CD4-positive, alpha-beta memory T cell (primary cell): ENCODE results near the gene NOC3L. TPM values are rescaled to one million over a fixed set of nuclear protein-coding genes. Genes with fewer than 3 reads are reported as not detected.

Experiments
- CTCF ChIA-PET: fragments of 350-600 bp; sonication (Branson Sonifier 250); formaldehyde crosslinking; loops from one replicate; lab custom pipeline; 2021; ENCODE audit warnings: inconsistent platforms; ENCODE audit not compliant: partially characterized antibody; lab: Charles Lee
- POLR2A ChIA-PET: fragments of 350-600 bp; sonication (Branson Sonifier 250); formaldehyde crosslinking; loops from one replicate; lab custom pipeline; 2021; ENCODE audit not compliant: partially characterized antibody; lab: Charles Lee
- DNase-seq, 5 donors: peaks; one replicate each; pipeline versions ENCODE4 v3.0.0 to v3.0.0-alpha.2; 2020 to 2022; ENCODE audit warnings: mixed read lengths in 1 of 5
- H3K27ac ChIP-seq: one replicate; pipeline ENCODE4 v1.7.0; 2013; ENCODE audit warnings: low read depth, low read length
- H3K27me3 ChIP-seq: 2 replicates; pipeline ENCODE4 v1.7.0; 2013; ENCODE audit warnings: mild to moderate bottlenecking, low read length, moderate library complexity; ENCODE audit not compliant: insufficient read depth
- H3K36me3 ChIP-seq: 2 replicates; pipeline ENCODE4 v1.7.0; 2013; ENCODE audit warnings: mild to moderate bottlenecking, low read length, moderate library complexity; ENCODE audit not compliant: insufficient read depth
- H3K4me1 ChIP-seq: 2 replicates; pipeline ENCODE4 v1.7.0; 2013; ENCODE audit warnings: mild to moderate bottlenecking, low read length, moderate library complexity; ENCODE audit not compliant: insufficient read depth
- H3K4me3 ChIP-seq, 2 donors: one replicate each; pipeline ENCODE4 v1.7.0; 2013; ENCODE audit warnings: low read length in 2 of 2, mild to moderate bottlenecking in 1 of 2
- H3K9me3 ChIP-seq, 2 donors: one replicate each; pipeline ENCODE4 v1.7.0; 2013; ENCODE audit warnings: low read length in 2 of 2, control low read depth in 1 of 2; ENCODE audit not compliant: control insufficient read depth in 1 of 2
- H3K27ac Mint-ChIP-seq, 7 donors: one replicate each; pipeline ENCODE4 v1.8.0; 2020 to 2021; ENCODE audit warnings: mixed read lengths in 7 of 7, mild to moderate bottlenecking in 6 of 7, inconsistent platforms in 3 of 7, moderate library complexity in 3 of 7
- H3K27me3 Mint-ChIP-seq, 2 donors: one replicate each; pipeline ENCODE4 v1.8.0; 2020 to 2021; ENCODE audit warnings: mixed read lengths in 2 of 2
- H3K36me3 Mint-ChIP-seq, 2 donors: one replicate each; pipeline ENCODE4 v1.8.0; 2020 to 2021; ENCODE audit warnings: mixed read lengths in 2 of 2, inconsistent platforms in 1 of 2, mild to moderate bottlenecking in 1 of 2
- H3K4me1 Mint-ChIP-seq, 4 donors: one replicate each; pipeline ENCODE4 v1.8.0; 2020 to 2021; ENCODE audit warnings: mixed read lengths in 4 of 4, mild to moderate bottlenecking in 1 of 4
- H3K4me3 Mint-ChIP-seq, 8 donors: one replicate each; pipeline ENCODE4 v1.8.0; 2020 to 2021; ENCODE audit warnings: mixed read lengths in 8 of 8, mild to moderate bottlenecking in 7 of 8, moderate library complexity in 6 of 8, inconsistent platforms in 3 of 8
- H3K9me3 Mint-ChIP-seq, 8 donors: one replicate each; pipeline ENCODE4 v1.8.0; 2020 to 2021; ENCODE audit warnings: mixed read lengths in 8 of 8, mild to moderate bottlenecking in 5 of 8, inconsistent platforms in 3 of 8, moderate library complexity in 1 of 8
- intact Hi-C: fragments of 100-400 bp; cut with micrococcal nuclease; formaldehyde crosslinking; loops from one replicate; pipeline ENCODE4 v1.15.1; 2023
- polyA plus RNA-seq, 2 donors: library from polyadenylated mRNA; unstranded; fragments of 300-500 nt; fragmentation: Illumina TruSeq; gene quantifications; one replicate each; pipeline ENCODE4 v1.2.3, GENCODE V29; 2021
- total RNA-seq, 2 experiments: library from RNA; stranded (reverse); gene quantifications; one replicate each; pipeline ENCODE4 v1.2.3, GENCODE V29; 2021

Gene NOC3L
- total and polyA plus RNA-seq, 4 experiments from 2014 or later: 6.2 to 22.5 (median 18.8) TPM

DNA sequence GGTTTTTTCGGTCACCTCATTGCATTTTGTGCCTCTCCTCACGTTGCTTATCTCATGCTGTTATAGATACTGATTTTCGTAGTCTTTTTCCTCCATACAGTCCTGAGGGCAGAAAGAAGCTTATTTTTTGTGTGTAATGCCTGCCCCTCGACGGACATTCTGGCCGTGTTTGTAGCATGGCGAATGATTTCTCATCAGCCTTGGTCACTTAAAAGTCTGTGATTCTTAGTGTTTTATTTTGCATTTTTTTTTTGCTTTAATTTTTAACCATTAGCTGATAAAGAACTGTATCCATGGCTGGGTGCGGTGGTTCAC is 469 bp upstream of the NOC3L start:
- H3K4me1 ChIP-seq: peaks cover 26% of the 10 kb centered on the region
- peak overlapping the region; percentile 94 to 97 (median 96) for H3K4me3 Mint-ChIP-seq
- no peaks in the 10 kb centered on the region for H3K9me3 ChIP-seq
- H3K9me3 Mint-ChIP-seq: no peaks in the 10 kb centered on the region
- H3K27me3 ChIP-seq: no peaks in the 10 kb centered on the region
- H3K27me3 Mint-ChIP-seq: peaks cover 5 to 9% of the 10 kb centered on the region in 2 donors
- peak overlapping the region in 1 of 2 donors; percentile 64 for H3K4me3 ChIP-seq
- CTCF ChIA-PET: interaction anchor here (0.7 to 2.7 kb wide), 5 partner anchors 9 to 182 kb away, joined by 3 to 13 read pairs (median 4); no protein-coding TSS in a partner anchor
- H3K27ac ChIP-seq: peak overlapping the region; percentile 86
- H3K36me3 Mint-ChIP-seq: peaks cover 22 to 26% of the 10 kb centered on the region in 2 donors
- no peaks in the 10 kb centered on the region for H3K36me3 ChIP-seq
- intact Hi-C loops: loop anchor here (2.0 to 10.0 kb wide), 4 partner anchors 42 to 1518 kb away; partner anchors contain the start of genes EXOC6 and FRA10AC1
- POLR2A ChIA-PET: interaction anchor here (1.2 kb wide), 1 partner anchor 457 kb away, joined by 3 read pairs; no protein-coding TSS in a partner anchor
- H3K27ac Mint-ChIP-seq: peak overlapping the region; percentile 93 to 99 (median 97)
- DNase-seq: no peak
- peaks cover 23 to 43% (median 33%) of the 10 kb centered on the region in 4 donors for H3K4me1 Mint-ChIP-seq

GRCh38 chr10:94361171-94361794 is 1.5 kb downstream of the NOC3L start:
- H3K27ac ChIP-seq: no peak overlapping the region
- H3K27me3 ChIP-seq: no peaks in the 10 kb centered on the region
- intact Hi-C loops: loop anchor here (5.0 to 10.0 kb wide), 2 partner anchors 659 to 1516 kb away; partner anchors contain the start of genes EXOC6 and FRA10AC1
- peak overlapping the region in 1 of 2 donors; percentile 64 for H3K4me3 ChIP-seq
- no peaks in the 10 kb centered on the region for H3K9me3 Mint-ChIP-seq
- peak; percentile 22 to 49 (median 39) for DNase-seq
- H3K27me3 Mint-ChIP-seq: peaks cover 5 to 7% of the 10 kb centered on the region in 2 donors
- H3K4me3 Mint-ChIP-seq: peak overlapping the region; percentile 94 to 97 (median 96)
- ChIA-PET CTCF (interaction anchor here (0.6 to 1.8 kb wide), 2 partner anchors 18 to 39 kb away, joined by 4 read pairs; no protein-coding TSS in a partner anchor), POLR2A (no interaction called here)
- H3K9me3 ChIP-seq: no peaks in the 10 kb centered on the region
- peaks cover 38 to 44% of the 10 kb centered on the region in 2 donors for H3K36me3 Mint-ChIP-seq
- H3K36me3 ChIP-seq: peaks cover 16% of the 10 kb centered on the region
- peaks cover 25 to 43% (median 34%) of the 10 kb centered on the region in 4 donors for H3K4me1 Mint-ChIP-seq
- peaks cover 26% of the 10 kb centered on the region for H3K4me1 ChIP-seq
- peak overlapping the region; percentile 67 to 99 (median 97) for H3K27ac Mint-ChIP-seq

DNA sequence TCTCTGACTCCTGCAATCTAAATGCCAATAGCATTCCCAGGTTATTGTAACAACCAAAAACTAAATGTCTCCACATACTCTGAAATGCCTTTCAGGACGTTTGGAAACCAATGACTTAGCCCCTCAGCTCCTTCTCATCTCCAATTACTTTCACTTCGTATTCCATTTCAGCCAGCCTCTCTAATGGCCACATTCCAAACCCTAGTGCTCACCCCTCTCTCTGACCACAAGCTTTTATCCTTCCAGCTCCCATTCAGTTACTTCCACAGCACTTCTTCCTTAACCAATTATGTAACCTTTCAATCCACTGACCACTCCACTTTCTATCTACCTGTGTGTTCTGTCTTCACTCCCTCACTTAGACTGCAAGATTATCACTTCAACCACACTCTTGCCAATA is 4.3 kb downstream of the NOC3L start:
- Mint-ChIP-seq H3K4me1 (peaks cover 25 to 43% (median 32%) of the 10 kb centered on the region in 4 donors), H3K27me3 (no peaks in the 10 kb centered on the region), H3K36me3 (peaks cover 50 to 59% of the 10 kb centered on the region in 2 donors), H3K4me3 (peak overlapping the region in 1 of 8 donors; percentile 1), H3K9me3 (no peaks in the 10 kb centered on the region), H3K27ac (peak overlapping the region in 4 of 7 donors; percentile 11 to 70 (median 46))
- ChIA-PET POLR2A (no interaction called here), CTCF (no interaction called here)
- Histone ChIP-seq H3K4me1 (peaks cover 26% of the 10 kb centered on the region), H3K4me3 (no peak overlapping the region), H3K9me3 (no peaks in the 10 kb centered on the region), H3K27me3 (no peaks in the 10 kb centered on the region), H3K36me3 (peaks cover 31% of the 10 kb centered on the region), H3K27ac (no peak overlapping the region)
- no peak for DNase-seq
- intact Hi-C loops: no loop called here

DNA sequence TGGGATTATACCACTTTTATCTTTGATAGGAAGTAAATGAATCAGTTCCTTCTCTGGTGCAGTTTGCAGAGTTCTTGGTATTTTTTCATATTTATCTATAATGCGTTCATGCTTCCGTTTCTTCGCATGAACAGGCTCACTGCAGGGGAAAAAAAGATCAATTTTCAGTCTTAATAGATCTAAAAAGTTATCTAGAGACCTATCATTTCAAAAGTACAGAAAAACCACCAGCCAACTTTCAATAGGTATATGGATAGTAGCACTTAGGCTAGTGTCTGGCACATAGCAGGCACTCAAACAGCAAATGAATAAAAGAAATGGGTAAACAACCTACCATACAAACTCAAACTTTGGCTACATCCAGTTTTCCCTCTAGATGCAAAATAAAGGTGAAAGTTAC is 5.5 kb downstream of the NOC3L start:
- Histone ChIP-seq H3K9me3 (no peaks in the 10 kb centered on the region), H3K27me3 (no peaks in the 10 kb centered on the region), H3K27ac (no peak overlapping the region), H3K4me1 (peaks cover 20% of the 10 kb centered on the region), H3K4me3 (no peak overlapping the region), H3K36me3 (peaks cover 43% of the 10 kb centered on the region)
- DNase-seq: no peak
- no peaks in the 10 kb centered on the region for H3K27me3 Mint-ChIP-seq
- H3K4me1 Mint-ChIP-seq: peaks cover 20 to 32% (median 25%) of the 10 kb centered on the region in 4 donors
- peaks cover 59 to 64% of the 10 kb centered on the region in 2 donors for H3K36me3 Mint-ChIP-seq
- POLR2A ChIA-PET: no interaction called here
- intact Hi-C loops: no loop called here
- H3K4me3 Mint-ChIP-seq: no peak overlapping the region
- H3K27ac Mint-ChIP-seq: no peak overlapping the region
- CTCF ChIA-PET: interaction anchor here (1.0 kb wide), 1 partner anchor 36 kb away, joined by 3 read pairs; no protein-coding TSS in a partner anchor
- no peaks in the 10 kb centered on the region for H3K9me3 Mint-ChIP-seq

DNA sequence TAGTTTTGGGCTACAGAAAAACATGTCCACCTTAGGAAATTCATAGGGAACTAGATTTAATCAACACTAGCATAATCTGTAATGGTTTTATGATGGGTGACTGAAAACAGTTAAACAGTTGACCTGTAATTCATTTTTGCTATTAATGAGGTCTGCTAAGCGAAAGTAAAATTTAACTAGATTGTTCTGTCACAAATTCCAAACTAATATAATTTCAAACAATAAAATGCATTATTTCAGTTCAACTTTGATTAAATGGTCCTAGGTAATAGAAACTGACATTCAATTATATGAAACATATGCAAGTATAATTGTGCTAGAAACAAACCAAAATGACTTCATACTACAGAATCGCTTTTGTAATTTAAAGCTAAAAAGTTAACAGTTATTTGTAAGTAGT is 6.9 kb downstream of the NOC3L start:
- H3K4me1 Mint-ChIP-seq: peaks cover 13 to 18% (median 13%) of the 10 kb centered on the region in 4 donors
- ChIA-PET POLR2A (no interaction called here), CTCF (interaction anchor here (1.0 kb wide), 1 partner anchor 12 kb away, joined by 3 read pairs; no protein-coding TSS in a partner anchor)
- H3K4me1 ChIP-seq: peaks cover 6% of the 10 kb centered on the region
- DNase-seq: no peak
- no peak overlapping the region for H3K27ac ChIP-seq
- H3K36me3 Mint-ChIP-seq: peaks cover 66 to 72% of the 10 kb centered on the region in 2 donors
- peaks cover 55% of the 10 kb centered on the region for H3K36me3 ChIP-seq
- no peak overlapping the region for H3K27ac Mint-ChIP-seq
- H3K9me3 Mint-ChIP-seq: no peaks in the 10 kb centered on the region
- intact Hi-C loops: no loop called here
- H3K27me3 ChIP-seq: no peaks in the 10 kb centered on the region
- H3K4me3 Mint-ChIP-seq: no peak overlapping the region
- no peaks in the 10 kb centered on the region for H3K27me3 Mint-ChIP-seq
- H3K9me3 ChIP-seq: no peaks in the 10 kb centered on the region
- no peak overlapping the region for H3K4me3 ChIP-seq

DNA sequence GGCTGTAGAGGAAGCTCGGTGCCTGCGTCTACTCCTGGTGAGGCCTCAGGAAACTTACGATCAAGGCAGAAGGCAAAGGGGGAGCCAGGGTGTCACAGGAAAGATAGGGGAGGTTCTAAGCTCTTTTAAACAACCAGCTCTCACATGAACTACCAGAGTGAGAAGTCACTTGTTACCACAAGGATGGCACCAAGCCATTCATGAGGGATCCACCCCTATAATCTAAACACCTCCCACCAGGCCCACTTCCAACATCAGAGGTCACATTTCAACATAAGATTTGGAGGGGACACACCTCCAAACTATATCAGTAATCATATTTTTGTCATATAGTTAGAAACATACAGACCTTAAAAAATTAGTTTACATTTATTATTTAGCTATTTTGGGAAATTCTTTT is 9.4 kb downstream of the NOC3L start:
- no peak overlapping the region for H3K4me3 ChIP-seq
- ChIA-PET CTCF (interaction anchor here (1.5 to 3.1 kb wide), 3 partner anchors 10 to 33 kb away, joined by 4 to 19 read pairs (median 13); partner anchors contain the start of gene NOC3L), POLR2A (no interaction called here)
- H3K4me3 Mint-ChIP-seq: no peak overlapping the region
- H3K27me3 Mint-ChIP-seq: no peaks in the 10 kb centered on the region
- no peak for DNase-seq
- peaks cover 58 to 70% of the 10 kb centered on the region in 2 donors for H3K36me3 Mint-ChIP-seq
- intact Hi-C loops: no loop called here
- H3K9me3 Mint-ChIP-seq: no peaks in the 10 kb centered on the region
- no peak overlapping the region for H3K27ac ChIP-seq
- H3K36me3 ChIP-seq: peaks cover 66% of the 10 kb centered on the region
- no peaks in the 10 kb centered on the region for H3K9me3 ChIP-seq
- H3K27ac Mint-ChIP-seq: no peak overlapping the region
- H3K4me1 Mint-ChIP-seq: peaks cover 0 to 3% (median 1%) of the 10 kb centered on the region in 4 donors
- H3K27me3 ChIP-seq: no peaks in the 10 kb centered on the region
- H3K4me1 ChIP-seq: no peaks in the 10 kb centered on the region

DNA sequence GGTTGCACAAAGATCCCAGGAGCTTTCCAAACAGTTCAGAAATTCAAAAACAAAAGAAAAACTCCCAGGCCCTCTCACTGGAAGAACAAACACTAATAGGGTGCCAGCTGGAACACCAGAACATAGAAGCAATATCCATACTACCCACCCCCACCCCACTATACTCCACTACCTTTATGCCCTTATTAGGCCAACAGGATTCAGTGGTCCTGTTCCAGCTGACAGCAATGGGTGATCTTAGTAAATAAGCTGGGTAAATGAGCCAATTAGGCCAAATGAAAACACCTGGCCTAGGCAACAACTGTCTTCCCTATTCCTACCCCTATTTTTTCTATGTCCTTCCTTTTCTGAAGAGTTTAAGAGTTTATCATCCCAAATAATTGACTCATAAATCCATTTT is 11.7 kb downstream of the NOC3L start:
- POLR2A ChIA-PET: no interaction called here
- H3K4me1 ChIP-seq: no peaks in the 10 kb centered on the region
- Mint-ChIP-seq H3K4me1 (peaks cover 0 to 1% (median 0%) of the 10 kb centered on the region in 4 donors), H3K9me3 (no peaks in the 10 kb centered on the region), H3K27me3 (no peaks in the 10 kb centered on the region), H3K4me3 (no peak overlapping the region), H3K27ac (no peak overlapping the region), H3K36me3 (peaks cover 50 to 56% of the 10 kb centered on the region in 2 donors)
- peaks cover 54% of the 10 kb centered on the region for H3K36me3 ChIP-seq
- no peak overlapping the region for H3K4me3 ChIP-seq
- CTCF ChIA-PET: interaction anchor here (0.9 to 1.5 kb wide), 3 partner anchors 8 to 29 kb away, joined by 3 to 5 read pairs (median 3); partner anchors contain the start of gene NOC3L
- no peaks in the 10 kb centered on the region for H3K27me3 ChIP-seq
- no peaks in the 10 kb centered on the region for H3K9me3 ChIP-seq
- no peak overlapping the region for H3K27ac ChIP-seq
- DNase-seq: no peak
- intact Hi-C loops: no loop called here
